ENCODE data around the gene GNB1L.

The GNB1L gene

DNA sequence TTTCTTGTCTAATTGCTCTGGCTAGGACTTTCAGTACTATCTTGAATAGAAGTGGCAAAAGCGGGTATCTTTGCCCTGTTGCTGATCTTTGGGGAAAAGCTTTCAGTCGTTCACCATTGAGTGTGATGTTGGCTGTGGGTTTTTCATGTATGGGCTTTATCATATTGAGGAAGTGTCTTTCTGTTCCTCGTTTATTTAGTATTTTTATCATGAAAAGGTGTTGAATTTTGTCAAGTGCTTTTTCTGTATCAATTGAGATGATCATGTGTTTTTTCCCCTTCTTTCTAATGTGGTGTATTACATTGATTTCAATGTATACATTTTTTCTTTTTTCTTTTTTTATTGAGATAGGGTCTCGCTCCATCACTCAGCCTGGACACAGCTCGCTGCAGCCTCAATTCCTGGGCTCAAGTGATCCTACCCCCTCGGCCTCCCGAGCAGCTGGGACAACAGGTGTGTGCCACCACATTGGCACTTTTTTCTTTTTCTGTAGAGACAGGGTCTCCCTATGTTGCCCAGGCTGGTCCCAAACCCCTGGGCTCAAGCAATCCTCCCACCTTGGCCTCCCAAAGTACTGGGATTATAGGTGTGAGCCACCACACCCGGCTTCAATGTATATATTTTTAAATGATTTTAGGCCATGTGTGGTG is 5.3 kb upstream of the GNB1L start:
- no peak for DNase-seq

DNA sequence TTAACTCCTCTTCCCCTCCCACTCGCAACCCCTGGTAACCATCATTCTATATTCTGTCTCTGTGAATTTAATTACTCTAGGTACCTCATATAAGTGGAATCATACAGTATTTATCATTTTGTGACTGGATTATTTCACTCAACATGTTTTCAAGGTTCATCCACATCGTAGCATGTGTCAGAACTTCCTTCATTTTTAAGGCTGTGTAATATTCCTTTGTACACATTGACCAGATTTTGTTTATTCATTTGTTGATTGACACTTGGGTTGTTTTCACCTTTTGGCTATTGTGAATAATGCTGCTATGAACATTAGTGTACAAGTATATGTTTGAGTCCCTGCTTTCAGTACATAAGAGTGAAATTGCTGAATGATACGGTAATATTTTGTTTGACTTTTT is 2.7 kb upstream of the GNB1L start:
- DNase-seq, result no peak

DNA sequence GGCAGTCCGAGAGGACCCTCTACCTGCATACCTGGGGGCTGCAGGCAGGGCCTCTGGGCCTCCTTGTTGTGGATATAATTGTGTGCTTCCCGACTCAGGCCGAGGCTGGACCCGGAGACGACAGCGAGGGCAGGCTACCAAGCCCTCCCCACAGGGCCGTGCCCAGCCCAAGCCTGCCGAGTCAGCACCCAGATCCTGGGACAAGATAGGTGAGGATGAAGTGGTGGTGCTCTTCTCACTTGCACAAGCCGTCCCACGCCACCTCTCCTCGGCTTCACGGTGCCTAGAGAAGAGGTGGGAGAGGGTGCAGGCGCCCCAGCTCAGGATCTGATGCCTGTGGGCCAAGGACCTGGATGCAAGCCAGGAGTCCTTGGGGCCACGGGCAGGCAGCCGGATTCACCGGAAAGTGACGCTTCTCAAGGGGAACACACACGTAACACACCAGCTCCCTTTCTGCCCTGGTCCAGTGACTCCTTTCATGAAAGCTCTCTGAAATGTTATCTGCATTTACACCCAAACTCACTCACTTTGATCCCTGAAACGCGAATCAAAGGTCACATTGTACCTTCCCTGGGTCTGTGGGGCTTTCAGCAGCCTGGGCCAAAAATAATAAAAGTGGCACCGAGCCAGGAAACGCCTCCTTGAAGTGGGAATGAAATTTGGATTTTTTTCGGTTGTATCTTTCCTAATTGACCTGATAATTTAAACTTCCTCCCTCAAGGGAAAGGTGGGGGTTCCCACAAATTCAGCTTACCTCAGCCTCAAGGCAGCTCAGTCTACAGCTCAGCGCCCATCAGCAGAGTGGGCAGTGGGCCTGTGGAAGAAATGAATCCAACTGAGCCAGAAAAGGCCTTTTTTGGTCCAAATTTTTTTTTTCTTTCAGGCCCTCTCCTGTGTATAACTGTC is 1.1 kb upstream of the GNB1L start:
- peak; percentile 27 for DNase-seq

DNA sequence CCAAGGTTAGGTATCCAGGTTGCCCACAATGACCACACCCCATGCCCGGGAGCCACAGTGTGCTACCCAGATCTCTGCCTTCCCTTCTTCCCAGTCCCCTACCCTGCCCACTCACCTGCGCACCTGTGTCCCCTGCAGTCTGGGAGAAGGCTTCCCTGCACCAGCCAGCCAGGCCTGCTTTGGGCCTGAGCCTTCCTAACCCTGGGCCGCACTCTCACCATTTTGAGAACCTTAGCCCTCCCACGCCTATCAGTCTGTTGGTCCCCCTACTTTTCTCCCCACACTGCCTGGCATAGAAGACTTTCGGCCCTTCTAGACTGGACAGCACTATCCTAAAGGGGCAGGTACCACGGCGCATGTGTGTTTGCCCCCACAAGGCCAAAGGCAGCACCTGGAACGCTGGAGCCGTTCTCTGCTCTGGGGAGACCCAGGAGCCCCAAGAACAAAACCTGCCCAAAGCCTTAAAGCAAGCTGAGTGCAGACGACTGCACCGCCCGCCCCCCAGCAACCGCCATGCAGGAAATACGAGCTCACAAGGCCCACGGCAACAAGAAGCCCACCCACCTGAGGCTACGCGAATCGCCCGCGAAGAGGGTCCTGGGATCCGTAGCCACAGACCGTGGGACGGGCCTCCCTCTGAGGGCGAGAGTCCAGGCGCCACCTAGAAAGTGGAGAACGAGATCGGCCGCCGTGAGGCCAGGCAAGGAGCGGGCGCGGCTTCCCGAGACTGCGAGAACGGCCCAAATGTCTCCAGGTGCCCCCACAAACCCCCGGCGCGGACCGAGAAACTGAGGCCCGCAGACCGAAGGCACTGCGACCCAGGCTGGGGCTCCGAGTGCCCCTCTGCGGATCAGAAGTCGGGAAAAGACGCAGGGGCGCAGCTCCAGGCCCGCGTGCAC is 546 bp downstream of the GNB1L start:
- no peak for DNase-seq

DNA sequence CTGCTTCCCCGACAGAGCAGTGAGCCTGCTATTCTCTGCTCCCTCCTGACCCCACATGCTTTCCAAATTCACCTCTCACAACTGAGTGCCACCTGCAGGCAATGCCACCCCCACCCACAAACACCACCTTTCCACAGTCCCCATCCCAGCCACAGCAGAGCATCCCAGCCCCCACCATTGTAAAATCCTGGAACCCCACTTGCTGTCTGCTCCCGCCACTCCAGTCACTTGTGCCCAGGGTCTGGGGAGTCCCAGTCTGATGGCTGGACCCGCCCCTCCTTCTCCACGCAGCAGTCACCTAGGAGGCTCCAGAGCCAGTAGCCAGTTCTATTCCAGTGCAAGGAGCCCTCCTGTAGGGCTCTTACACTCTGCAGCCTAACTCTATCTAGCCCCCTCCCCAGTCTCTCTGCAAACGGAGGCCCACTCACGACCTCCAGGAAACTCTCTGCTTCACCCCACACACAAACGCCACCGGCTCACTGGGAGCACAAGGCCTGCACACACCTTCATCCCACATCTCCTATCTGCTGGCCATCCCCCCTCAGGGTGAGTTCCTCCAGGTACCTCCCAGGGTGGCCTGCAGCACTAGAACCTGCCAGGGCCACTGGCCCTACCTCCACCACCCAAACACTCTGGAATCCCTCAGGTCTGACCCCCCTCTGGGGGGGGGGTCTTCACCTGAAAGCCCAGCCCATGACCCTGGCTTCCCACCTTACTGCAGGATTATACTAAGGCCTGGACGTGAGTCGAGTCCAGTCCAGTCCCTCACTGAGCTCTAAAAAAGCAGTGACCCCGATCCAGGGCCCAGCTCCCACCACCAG is 1.4 kb downstream of the GNB1L start:
- no peak for DNase-seq

DNA sequence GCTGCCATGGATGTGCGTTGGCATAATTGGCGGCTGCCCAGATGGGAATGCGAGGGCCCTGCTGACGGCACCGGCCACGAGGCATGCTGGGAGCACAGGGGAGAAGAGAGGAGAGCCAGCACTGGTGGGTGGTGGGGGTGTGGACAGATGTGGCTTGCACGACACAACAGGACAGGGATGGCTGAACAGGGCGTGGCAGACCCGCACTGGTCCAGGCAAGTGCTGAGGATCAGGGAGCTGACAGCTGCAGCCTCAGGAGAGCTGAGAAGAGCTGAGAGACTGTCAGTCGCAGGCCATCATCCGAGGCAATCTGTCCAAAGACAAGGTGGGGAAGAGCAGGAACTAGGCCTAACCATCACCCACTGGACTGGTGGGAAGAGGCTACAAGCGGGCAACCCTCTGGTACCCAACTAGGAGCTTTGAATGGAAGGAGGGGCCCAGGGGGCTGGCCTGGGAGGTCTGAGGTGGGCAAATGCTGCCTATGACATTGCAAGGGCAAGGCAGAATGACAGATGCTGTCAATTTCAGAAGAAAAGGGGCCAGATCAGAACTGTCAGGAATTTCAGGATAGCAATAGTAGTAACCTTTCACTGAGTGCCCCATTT is 2.4 kb downstream of the GNB1L start:
- DNase-seq, result no peak

DNA sequence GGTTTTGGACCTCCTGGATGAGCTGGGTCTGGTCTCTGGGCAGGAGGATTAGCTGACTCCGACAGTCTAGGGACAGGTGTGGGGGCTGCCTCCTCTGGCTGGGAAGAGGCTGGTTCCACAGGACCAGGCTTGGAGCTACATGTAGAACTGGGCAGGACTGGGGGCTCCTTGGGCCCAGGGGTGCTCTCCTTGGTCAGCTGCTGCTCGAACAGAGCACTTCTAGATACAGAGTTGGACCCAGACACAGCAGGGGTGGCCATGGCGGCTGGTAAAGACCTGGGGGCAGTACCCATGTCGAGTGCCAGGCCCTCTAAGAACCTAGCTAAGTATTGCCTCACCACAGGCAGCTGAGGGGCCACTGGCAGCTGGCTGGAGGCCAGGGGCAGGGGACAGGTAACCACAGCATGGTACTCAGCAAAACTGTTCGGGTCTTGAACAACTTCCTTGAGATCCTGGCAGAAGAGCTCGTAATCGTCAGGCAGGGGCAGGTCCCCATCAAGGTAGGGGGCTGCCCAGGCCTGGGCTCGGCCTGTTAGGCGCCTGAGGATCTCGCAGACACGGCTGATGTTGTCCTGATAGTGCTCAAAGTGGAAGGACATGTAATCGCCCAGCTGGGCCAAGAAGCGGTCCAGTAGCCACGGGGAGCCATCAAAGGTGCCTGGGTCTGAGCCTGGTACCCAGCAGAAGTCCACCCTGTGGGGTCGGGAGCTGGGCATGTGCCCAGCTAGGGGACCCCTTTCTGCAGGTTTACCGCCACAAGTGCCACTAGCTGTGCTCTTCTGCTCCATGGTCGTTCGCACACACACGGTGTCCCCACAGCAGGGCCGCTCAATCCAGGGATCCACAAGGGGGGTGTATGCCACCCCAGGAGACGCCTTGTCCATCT is 3.1 kb downstream of the GNB1L start:
- no peak for DNase-seq

DNA sequence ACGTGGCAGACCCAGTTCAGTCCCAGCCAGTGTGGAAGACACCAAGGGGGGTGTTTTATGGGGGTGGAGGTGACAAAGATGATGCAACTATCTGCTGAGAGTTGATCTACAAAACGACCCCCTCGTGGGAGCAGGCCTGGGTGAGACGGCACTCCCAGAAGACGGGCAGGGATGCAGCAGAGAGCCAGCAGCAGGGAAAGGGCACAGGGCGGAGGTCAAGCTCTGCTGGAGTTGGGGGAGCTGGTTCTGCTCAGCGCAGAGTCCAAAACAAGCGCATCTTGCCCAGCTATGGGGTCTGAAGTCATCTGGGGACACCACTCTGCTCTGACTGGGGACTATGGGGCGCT is 3.9 kb downstream of the GNB1L start:
- DNase-seq, result no peak

DNA sequence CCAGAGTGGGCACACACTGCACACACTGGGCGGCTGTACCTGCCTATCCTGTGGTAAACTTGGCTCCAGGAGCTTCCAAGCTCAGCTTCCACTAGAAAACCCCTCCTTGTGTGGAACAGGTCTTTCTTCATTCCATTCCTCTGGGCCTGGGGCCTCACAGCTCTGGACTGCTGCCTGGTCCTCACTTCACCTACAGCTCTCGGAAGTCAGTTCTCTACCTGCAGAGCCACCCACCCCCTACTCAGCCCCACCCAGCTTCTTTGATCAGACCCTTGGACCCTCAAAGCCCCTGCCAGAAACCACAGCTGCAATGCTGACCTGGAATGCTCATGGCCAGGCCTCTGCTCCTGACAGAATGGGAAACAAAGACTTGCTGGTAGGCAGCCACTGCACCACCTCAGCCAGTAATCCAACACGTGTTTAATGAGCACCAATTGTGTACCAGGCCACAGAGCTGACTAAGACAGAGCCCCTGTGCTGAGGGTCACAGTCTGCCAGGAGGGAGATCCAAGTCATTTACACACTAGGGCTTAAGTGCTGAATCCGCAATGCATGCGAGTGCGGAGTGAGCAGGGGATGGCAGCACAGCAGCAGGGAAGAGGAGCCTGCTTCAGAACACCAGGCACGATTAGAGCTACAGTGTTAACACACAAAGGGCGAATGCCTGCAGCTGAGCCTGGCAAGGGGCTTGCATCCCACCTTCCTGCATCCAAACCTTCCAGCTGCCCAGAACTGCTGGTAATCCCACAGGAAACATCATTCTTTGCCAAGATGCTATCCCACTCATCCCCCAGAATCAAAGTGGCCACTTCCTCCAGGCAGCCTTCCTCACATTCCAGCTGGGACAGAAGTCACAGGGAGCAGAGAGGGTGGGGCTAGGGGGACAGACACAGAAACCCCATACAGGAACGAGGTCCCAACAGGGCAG is 4.6 kb downstream of the GNB1L start:
- DNase-seq, result no peak

DNA sequence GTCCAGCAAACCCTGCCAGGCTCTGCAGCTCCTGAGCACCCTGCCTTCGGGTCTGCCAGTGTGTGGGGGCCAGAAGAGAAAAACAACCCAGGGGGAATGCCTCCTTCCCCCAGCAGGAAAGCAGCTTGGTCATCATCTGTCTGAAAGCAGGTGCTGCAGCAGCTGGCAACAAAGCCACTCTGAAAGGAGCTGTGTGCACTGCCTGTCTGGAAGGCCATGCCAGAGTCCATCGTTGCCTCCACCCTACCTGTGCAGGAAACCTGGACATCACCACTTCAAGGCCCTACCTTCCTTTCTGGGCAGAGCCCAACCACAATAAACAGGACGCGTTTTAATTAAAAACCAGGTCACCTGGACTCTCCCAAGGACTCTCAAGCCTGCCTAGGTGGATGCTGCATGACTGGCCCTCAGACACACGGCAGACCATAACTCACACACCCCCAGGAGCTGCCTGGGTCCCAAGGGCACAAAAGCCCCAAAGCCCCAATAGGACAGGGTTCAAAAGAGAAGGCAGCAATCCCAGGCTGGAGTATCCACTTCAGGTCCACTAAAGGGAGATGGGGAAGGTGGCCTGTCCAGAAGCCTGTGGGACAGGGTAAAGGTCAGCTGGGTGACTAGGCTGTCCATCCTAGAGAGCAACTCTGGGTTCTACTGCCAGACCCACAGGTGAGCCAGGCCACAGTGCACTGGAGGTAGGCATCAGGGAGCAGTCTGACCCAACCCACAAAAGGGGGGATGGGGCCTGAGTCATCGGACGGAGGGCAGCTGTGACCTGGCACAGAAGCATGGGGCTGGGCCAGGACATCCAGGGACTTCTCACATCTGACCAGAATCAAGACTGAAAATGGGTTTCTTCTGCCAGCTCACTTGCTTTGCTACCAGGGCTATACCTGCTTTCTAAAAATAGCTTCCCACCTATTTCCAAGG is 6.1 kb downstream of the GNB1L start:
- DNase-seq, result no peak

DNA sequence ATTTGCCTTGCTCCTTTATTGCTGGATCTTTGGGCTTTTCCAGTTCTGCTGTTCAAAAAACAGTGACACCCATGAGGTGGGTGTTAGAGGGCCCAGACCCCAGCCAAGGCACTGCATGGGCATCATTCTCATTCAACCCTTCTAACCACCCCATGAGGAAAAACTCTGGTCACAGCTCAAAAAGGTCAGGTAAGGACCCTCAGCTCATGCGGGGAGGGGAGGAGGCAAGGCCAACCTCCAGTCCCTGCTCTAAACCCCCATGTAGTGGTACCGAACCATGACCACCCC is 7.4 kb downstream of the GNB1L start:
- DNase-seq, result no peak

DNA sequence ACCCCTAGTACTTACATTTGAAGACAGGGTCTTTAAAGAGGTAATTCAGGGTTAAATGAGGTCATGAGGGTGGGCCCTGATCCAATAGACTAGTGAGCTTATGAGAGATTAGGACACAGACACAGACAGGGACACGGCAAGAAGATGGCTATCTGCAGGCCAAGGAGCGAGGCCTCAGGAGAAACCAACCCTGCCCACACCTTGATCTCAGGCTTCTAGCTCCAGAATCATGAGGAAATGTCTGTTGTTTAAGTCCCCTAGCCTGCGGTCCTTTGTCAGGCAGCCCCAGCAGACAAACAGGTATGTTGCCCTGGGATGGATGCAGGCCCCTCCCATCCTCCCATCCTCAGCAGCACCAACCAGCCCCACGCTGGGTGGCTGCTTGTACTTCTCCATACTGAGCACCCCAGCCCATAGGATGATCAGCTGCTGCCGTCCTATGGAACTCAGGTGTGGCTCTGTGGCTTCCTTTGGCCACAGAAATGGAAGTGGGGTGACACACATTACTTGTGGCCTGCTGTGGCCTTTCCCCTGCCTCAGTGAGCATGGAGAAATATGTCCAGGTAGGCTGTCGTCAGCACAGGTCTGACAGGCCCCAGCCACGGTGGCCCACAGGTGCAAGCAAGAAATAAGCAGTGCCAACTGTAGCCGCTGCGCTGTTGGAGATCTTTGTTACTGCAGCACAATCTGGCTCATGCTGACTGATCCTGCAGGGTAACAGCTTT is 7.9 kb downstream of the GNB1L start:
- DNase-seq, result no peak

DNA sequence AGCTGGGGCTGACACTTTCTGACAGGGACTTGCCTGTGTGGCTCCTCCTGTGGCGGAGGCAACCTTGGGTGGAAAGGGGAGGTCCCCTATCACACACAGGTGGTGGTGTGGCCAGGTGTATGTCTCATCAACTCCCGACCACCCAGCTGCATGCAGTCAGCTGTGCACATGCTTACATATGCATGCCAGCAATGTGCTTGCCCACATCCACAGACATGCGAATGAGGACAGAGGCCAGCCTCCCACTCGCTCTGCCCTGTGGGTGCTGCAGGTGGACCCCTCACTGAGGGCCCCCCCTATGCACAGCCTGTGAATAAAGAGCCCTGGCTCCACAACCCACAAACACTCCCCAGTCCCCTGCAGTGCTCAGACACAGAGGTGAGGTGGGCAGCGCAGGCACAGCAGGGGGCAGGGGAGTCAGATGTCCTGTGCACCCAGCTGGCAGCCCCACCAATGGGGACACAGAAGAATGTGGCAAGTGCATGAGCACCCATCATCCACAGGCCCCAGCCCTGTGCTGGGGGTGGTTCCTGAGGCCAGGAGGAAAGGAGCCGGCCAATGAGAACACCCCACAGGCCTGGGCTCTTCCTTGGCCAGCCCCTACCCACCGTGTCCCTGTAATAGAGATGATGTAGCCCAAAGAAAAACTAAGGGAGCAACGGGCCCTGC is 9.5 kb downstream of the GNB1L start:
- DNase-seq, result no peak

DNA sequence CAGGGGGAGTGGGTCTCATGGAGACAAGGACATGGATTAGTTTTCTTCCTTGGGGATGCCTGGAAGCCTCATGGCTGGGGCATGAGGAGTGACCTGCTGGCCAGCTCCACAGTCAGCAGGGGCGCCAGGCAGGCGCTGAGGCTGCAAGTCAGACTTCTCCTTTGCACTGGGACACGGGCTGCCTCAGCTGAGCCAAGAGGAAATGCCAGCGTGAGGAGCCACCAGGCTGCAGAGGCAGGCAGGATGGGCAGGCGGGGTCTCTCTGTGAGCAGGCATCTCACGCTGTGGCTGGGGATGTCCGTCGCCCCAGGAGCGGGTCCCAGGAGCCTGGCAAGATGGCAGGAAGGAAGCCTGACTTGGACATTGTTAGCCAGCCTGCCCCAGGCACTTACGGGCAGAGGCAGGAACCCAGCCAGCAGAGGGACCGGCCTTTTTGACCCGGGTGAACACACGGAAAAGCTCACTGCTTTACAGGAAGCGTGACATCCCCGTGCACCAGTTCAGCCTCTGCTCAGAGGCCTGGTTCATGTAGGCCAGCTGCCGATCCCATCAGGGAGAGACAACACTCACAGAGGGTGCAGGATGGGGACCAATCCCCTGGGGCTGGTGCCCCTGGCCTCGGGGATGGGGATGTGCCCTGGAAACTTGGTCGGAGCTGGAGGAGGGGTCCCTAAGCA is 10.2 kb downstream of the GNB1L start:
- no peak for DNase-seq

DNA sequence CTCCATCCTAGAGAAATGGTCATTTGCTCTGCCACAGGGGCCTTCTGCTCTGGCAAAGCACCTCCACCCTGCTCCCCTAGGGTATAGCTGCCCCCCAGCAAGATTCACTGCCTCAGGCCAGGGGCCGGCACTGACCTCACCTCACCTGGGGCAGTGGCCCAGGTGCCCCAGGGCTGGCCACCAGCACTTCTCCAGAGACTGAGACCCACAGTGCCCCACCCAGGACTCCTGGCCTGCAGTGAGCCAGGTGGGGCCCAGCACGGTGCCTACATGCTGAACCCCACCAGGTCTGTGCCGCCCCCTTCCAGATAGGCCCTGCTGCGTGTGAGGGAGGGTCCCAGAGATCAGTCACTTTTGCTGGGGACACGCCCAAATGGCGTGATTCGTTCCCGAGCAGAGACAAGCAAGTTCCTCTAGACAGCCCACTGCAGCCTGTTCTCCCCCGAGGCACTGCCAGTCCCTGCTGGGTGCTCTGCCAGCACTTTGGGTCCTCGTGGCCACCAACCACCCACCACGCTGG is 10.8 kb downstream of the GNB1L start:
- DNase-seq, result no peak

DNA sequence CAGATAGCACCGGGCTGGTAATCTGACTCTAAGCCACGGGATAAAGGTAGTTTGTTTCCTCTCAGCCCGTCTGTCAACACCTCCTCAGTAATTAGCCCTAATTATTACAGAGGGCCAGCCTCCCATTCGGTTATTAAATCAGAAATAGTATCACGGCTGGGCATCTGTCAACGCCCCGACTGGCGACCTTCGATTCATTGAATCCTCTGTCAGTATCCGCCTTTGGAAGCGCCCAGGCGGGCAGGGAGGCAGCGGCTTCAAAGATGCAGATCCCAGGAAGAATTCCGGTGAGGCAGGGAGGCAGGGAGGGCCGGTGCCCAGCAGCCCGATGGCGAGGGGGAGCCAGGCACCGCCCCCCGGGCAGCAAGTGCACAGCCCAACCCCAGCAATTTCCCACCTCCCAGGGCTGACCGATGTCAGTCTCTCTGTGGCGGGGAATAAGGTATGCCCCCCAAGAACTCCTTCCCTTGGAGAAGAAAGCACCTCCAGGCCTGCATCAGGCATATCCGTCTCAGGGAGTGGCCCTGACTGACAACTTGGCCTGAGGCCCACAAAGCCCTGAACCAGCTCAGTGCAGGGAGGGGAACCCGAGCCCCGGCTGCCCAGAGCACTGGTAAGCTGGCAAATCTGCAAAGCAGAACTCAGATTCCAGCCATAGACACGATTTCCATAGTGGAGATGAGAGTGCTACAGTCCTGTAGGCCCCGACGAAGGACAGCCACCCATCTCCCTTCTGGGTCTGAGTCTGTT is 11.4 kb downstream of the GNB1L start:
- DNase-seq, result no peak
